GM21619 (cell line): ENCODE data around the gene HOXD11.

Source experiments
- ATAC-seq: cut with Tn5 transposase; IDR thresholded peaks from one replicate; pipeline ENCODE4 v1.9.1; 2021; ENCODE audit not compliant: unreplicated experiment

The HOXD11 gene

DNA sequence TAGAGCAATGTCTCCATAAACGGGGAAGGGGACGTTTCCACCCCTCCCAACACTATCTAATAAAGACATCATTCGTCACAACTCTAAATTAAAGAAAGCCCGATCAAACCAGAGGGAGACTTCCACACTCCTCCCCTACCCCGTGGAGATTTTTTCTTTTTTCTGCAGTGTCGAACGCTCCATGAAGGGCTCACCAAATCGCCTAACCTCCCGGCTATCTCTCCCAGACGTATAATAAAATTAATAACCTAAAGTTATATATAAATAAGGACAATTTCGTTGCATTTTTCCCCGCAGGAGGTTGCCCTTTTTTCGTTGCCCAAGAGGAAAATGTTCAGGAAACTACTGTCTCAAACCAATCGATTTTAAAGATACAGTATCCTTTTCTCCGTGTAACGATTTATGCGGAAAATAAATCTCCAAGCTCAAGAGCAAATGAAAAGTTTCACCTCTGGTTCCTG is 25.7 kb upstream of the HOXD11 start:
- ATAC-seq = no peak

DNA sequence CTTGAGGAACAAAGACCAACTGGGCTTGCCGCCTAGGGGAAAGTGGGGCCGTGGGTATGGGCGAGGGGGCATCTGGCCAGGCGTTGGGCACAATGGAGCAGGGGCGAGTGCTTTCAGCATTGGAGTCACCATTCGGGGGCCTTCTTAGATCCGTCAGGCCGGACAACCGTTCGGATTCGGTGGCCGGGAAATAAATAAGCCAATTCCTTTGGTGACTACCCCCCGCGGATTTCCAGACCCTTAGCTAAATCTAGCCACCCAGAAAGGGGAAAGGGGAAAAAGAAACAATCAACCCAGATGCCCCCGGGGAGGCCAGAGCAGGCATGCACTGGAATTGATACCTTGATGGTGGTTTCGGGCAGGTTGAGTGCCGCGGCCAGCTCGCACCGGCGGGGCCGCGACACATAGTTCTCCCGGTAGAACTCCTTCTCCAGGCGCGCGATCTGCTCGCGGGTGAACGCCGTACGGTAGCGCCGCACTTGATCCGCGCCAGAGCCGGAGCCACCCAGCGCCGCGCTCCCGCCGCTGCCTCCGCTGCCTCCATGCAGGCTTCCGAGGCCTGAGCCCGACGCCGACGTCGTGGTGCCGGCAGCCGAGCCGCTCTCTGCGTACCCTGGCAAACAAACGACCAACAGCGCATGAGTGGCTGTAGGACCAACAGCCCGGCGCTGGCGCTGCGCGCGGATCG is 25.1 kb upstream of the HOXD11 start:
- ATAC-seq = no peak

DNA sequence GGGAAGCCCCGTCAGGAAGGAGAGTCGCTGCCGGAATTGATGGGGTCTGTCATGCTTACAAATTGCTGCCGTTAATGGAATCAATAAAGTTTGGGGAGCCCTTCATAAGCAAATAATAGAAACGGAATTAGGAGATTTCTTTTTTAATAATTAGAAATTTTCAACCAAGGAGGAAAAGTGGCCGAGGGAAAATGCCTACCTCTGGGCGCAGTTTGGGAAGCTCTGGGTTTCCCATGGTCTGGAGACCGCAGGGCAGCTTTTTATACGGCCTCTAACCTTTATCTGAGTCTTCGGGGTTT is 24.6 kb upstream of the HOXD11 start:
- no peak for ATAC-seq

DNA sequence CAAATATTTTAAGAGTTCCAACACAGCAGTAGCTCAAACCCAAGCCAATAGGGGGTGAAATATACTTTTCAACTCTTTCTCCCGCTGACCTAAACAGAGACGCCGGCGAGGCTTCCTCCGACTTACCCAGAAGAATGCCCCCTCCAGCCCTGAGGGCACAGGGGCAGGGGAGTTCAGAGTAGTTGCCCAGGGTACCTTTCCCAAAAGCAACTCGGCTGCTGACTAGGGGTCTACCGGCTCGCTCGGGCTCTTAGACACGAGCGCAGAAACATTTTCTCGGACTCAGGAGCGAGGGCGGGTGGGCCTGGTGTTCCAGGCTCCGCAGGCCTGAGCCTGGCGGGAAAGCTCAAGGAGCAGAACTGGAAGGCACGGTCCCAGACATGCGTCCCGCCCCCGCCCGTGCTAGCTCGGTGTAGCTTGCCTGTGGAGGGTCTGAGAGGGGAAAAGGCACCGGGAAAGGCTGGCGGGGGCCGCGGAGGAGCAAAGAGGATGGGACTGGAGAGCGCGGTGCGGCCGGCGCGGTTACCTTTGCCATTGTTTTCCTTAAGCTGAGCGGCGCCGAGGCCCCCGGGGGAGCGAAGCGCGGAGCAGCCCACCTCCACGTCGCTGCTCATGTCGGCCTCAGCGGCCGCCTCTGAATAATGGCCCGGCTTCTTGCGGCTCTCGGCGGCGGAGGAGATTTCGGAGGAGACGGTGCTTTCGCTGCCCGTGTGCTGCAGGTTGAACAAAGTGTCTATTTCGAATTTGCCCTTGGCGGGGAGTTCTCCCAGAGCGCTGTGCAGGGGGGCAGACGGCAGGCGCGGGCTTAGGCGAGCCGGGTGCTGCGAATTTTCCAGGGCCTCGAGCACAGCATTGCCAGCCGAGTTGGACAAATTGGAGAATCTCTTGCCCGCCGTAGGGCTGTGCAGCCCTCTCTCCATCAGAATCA is 24.0 kb upstream of the HOXD11 start:
- no peak for ATAC-seq

DNA sequence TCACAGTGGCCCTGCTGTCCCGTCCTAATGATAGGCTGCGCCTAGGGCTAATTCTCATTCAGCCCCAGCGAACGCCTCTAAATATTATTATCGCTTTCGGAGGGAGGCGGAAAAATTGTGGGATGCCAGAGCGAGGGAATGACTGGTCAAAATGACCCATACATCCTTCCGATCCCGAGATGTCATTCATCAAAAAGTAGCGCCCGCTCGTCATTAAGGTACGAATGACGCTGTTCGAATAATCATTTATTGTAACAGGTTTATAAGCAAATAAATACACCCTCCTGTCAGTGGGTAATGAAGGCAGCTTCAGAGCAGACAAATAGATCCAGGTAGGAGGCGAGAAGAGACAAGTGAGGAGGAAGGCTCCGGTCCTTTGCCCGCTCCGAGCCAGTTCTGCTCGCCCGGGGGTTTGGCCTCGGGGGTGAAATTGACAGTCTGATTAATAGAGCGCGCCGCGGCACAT is 23.3 kb upstream of the HOXD11 start, which contains the start of gene EVX2:
EVX2 (minus strand) TSS at position 167 of the 466 bp plus-strand sequence. CDS start 186 bp downstream, outside the sequence.
- no peak for ATAC-seq

DNA sequence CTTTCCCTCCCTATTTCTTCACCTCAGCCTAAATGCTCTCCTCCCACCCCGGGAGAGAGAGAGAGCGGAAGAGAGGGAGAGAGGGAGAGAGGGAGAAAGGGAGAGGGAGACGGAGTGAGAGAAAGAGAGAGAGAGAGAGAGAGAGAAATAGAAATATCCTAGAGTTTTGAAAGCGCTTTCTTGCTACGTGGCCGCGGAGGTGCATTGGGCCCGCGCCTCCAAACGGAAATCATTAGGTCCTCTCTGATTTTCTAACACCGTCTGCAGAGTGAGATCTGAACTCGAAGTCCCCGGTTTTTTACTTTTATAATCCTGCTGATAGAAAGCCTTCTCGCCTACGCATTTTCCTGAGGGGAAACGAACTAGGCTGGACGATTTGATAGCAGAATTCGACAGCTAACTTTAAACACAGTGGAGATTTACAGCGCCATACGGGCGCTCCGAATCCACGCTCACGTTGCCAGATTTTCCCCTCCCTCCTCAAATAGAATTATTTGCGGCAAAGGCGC is 22.4 kb upstream of the HOXD11 start:
- no peak for ATAC-seq

DNA sequence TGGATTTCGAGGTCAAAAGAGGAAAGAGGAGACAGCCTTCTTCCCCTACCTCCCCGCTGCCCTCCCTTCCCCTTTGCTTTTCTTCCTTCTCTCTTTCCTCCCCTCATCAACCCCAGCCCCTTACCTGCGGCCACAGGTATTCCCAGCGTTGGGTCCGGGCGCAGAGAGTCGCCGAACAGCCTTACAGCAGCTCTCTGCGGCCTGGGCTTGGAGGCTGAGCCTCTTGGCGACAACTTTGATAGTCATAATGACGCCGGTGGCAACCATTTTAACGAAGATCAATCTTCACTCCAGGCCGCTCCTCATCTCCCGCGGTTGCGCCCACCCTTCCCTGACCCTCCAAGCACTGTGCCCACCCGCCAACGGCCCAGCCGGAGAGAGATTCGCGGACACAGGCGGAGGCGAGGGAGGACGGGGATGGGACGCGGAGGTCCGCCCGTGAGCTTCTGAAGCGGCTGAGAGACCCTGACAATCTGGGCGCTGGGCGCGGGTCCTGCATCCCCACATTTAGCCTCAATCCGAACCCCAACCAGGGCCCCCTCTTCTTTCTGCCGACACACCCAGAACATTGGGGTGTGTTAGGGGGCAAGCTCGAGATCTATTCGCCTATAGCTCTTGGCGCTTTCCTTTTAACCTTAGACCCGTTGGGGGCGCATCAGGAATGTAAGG is 21.8 kb upstream of the HOXD11 start:
- no peak for ATAC-seq

DNA sequence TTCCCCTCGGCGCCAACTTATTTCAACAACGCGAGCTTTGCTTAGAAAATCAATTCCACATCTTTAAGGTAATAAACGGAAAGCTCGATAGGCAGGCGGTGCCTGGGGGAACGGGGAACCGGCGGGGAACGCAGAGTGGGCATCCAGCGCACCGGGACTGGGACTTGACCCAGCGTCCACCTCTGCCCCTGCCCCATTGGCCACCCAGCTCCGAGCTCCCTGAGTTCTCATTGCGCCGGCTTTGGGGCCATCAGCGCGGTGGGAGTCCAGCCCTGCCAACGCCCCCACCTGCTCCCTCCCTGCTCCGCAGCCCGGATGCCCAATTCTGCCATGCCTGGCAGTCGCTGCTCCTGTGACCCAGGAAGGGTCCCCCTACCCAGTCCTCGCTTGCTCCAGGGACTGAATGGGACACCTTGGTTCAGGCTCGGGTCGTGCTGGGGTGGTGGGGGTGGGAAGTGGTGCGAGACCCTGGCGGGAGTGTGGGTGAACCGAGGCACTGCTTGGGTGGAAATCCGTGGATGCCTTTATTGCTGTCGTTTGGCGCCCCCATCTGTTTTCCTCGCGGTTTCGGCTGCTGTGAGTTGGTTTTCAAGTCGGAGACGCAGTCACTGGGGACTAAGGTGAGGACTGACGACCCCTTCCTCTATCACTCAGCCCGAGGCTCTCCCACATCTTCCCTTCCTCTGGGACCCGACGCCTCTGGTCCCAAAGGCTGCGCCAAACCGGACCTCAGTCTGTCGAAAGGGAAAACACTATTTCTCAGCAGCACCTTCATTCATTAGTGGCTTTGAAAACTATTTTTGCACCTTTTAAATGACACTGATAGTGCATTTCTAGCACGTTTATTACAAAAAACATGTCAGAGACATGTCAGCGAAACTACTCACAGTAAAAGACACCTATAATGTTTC is 21.0 kb upstream of the HOXD11 start:
- no peak for ATAC-seq

DNA sequence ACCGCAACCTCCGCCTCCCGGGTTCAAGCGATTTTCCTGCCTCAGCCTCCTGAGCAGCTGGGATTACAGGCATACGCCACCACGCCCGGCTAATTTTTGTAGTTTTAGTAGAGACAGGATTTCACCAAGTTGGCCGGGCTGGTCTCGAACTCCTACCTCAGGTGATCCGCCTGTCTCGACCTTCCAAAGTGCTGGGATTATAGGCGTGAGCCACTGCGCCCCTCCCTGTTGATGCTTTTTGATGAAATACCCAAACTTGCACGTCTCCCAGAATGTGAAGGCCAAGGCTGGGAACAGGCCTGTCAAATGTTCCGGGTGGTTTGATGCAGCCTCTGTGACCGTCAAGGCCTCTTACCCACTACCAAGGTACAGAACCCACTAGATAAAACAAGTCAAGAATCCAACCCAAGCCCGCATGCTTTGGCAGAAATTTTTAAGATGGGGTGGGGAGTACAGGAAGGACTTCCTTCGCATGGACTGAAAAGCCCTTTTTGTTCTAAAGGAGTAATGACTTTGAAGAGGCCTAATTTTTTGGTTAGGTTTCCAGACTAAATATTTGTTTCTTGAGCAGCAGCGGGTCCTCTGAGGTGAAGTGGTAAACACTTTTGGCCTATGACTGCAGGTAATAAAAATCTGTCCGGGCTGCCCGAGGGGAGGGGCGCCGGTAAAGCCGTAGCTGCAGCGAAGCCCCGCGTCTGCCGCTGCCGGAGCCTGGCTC is 19.6 kb upstream of the HOXD11 start:
- ATAC-seq = no peak

DNA sequence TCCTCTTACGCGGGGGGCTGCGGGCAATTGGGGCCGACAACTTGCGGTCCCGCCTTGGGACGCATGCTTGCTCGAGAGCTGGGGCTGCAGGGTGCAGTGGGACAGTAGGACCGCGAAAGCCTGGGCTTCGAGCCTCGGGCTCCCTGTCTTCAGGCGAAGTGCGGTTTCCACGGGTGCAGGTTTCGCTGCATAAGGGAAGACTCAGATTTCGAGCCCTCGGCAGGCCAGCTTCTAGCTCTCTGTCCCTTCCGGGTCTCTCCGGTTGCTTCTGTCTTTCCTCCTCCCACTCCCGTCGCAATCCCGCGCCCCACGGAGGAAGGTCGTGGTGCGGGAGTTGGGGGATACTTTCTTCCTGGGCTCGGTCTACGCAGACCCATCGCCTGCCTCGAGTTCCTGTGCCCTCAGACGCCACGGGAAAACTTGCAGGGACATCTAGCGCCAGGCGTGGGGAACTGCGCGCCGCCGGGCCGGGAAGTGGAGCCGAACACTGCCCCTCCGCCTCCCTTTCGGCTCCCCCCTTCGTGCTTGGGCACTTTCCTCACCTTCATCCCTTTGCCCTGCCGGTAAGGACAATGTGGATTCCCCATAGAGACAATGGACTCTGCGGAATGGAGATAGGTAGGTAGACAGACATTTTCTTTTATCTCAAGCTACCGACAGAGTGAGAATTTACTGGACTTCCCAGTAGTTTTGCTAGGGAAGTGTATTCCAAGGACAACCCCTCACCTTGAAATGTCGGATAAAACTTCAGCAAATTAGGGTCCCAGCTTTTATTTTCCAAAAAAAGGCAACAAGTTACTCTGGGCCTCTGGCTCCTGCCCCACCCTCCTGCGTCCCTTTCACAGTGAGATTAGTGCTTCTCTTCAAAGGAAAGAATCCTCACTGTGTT is 18.8 kb upstream of the HOXD11 start:
- ATAC-seq = no peak

DNA sequence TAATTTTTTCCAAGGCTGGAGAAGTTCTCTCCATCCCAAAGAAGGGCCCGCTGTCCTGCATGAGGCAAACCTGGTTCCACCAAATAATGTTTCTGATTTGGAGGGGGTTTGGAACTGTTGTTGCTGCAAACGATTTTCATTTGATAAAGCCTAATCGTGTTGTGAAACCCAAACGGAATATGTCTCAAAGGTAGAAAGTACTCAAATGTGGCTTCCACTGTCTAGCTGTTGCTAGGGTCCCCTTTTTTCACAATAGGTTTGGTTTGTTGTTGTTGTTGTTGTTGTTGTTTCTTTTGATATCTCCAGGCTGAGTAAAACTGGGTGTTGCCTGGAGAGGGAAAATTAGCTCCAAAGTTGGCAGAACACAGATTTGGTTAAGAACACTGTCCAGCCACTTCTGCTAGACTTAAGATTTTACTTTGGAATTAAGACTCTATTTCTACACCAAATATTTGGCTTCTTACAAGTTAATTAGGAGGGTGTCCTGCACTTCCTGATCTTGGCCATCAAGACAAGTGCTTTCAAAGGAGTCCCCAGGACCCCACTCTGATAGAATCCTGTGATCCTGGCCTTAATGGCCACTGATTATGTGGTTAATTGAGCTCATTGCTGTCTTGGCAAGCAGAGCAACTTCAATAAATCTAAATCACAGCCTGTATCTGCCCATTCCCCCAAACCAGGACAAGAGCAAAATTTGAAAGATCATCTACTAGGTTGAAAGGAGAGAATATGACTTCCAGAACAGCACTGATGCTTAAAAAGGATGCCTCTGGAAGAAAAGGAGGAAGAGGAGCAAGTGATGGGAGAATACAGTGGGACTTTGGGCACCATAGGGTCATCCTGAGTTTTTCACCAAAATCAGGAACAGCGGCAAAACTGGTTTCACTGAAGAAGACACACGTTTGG is 17.9 kb upstream of the HOXD11 start:
- no peak for ATAC-seq

DNA sequence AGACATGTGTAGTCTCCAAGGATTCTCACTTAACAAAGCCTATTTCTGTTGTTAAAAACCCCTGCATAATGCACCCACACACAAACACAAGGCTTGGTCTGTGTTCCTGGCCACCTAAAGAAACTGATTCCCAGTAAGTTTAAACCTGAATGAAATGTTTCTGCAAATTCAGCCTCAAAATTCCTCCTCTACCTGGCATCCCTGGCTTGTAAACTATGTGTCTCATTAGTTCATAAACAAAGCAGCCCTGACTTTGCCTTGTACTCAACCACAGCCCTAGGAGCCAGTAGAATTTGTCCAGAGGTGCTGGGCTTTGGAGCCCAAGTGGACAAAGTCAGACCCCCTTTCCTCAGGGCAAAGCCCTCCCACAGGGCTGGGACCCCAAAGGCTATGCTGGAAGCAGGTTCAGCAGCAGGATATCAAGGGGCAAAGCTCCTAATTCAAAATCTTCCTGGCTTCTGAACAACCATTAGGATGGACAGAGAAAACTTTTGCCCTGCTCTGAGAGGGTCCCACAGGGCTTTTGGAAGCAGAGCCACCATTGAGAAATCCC is 17.2 kb upstream of the HOXD11 start:
- ATAC-seq = no peak

DNA sequence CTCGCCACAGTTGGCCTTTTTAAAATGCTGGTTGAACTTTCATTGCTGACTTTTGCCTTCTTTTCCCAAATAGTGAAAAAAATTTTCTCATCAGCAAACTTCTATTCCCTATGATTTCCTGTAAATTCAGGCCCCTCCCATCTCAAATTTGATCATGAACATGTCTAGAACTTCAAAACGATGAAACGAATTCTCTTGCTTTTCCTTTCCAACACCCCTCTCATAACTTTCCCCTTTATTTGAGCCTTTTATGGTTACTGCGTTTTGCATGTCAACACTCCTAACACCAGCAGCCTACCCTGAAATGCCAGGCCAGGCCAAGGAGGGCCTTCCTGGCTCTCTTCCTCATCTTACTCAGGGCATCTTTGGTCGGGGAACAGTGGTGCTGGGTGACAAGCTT is 16.2 kb upstream of the HOXD11 start:
- ATAC-seq = no peak

DNA sequence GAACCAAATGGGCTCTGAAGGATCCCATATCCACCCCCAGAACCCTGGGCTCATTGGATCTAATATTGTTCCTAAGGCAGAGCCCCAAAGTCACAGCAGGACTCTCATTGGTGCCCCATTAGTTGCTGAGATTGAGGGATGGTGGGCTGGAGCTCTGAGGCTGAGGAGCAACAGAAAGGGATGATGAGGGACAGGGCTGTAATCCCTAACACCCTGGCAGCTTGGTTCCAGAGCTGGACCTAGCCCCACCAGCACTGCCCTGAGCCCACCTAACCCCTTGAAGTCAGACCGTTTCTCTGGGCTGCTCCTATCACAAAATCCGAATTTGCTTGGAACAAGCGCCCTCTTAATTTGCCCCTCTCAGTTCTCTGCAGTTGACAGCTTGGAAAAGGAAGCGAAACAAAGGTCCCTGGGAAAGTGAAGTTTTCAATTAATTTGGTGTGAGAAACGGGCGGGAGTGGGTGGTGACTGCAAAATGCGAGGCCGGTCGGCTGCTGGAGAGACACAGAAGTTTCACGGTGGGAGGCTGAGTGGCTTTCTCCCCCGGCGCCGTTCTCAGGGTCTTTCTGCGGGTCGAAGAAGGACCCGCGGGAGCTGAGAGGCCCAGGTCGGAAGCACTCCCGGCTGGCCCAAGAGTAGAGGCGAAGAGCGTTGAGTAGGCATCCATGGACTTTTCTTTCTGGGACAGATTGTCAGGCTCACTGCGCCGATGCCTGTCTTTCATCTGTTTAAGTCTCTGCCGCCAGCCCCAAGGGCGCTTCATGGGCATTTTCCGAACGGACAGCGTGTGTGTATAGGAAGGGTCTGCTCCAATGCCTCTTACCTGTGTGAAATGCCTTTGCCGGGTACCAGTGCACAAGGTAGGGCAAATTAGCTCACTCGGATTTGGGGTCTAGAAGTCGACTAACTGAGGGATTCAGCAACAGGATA is 15.5 kb upstream of the HOXD11 start:
- ATAC-seq = no peak

DNA sequence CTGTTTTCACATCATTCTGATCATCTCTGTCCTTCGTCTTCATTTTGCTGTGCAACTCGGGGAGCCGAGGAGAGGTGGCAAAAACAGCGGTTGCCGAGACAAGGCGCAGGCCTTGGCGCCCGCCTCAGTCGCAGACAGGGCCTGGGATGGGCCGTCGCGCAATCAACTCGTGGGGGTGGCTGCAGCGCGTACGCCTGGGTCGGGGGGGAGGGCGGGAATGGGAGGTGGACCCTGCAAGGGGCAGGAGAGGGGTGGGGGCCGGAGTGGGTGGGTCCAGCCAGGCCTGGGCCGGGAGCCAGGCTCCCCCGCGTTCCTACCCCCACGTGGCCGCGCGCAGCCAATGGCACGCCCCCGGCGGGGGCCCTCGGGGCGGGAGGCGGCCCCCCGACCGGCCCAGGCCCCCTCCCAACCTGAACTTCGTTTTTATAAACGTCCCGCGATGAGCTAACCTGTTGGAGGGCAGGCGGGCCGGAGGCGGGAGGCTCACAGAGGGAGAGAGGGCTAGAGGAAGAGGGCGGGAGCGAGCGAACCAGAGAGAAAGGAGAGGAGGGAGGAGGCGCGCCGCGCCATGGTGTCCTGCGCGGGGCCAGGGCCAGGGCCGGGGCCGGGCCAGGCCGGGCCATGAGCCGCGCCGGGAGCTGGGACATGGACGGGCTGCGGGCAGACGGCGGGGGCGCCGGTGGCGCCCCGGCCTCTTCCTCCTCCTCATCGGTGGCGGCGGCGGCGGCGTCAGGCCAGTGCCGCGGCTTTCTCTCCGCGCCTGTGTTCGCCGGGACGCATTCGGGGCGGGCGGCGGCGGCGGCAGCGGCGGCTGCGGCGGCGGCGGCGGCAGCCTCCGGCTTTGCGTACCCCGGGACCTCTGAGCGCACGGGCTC is 14.6 kb upstream of the HOXD11 start, which contains the start of gene HOXD13:
HOXD13 (plus strand) TSS at position 452 of the 875 bp plus-strand sequence; CDS start at position 622, 170 bp downstream.
- no peak for ATAC-seq
